OCI-LY7 (cell line): Measurements from ENCODE around the gene PLEKHG4B. TPM values are rescaled to one million over a fixed set of nuclear protein-coding genes. Genes with fewer than 3 reads are reported as not detected.
"Not testable (repeated sequence)": the region's sequence is repeated elsewhere in the genome, so short reads cannot be mapped to it uniquely, and the experiment has no call there.

Experiments
- BruUV-seq: library from RNA; stranded (reverse); fragments of 400-500 nt; replicated peaks from 2 replicates; lab custom pipeline; 2021; lab: Mats Ljungman, UMichigan
- CTCF ChIA-PET: fragments of 300-600 bp; sonication (Branson Sonifier 250); formaldehyde crosslinking; loops from one replicate; lab custom pipeline; 2022; ENCODE audit warnings: antibody characterized with exemption; ENCODE audit not compliant: unreplicated experiment; lab: Charles Lee
- POLR2A ChIA-PET: fragments of 300-600 bp; sonication (Branson Sonifier 250); formaldehyde crosslinking; loops from one replicate; lab custom pipeline; 2022; ENCODE audit warnings: antibody characterized with exemption; lab: Charles Lee
- DNase-seq: peaks from one replicate; pipeline ENCODE4 v3.0.0-alpha.2; 2015; ENCODE audit warnings: low spot score
- H2AFZ ChIP-seq: fragments of 200-600 bp; sonication (generic), shearing (Covaris generic); 2 replicates; pipeline ENCODE4 v1.6.1; 2014; ENCODE audit warnings: mild to moderate bottlenecking, antibody characterized with exemption, low read length, moderate library complexity
- H3K27ac ChIP-seq: fragments of 200-600 bp; sonication (generic); 2 replicates; pipeline ENCODE4 v1.5.1; 2014; ENCODE audit warnings: mixed run types, low read depth, mild to moderate bottlenecking, moderate library complexity, low read length, inconsistent platforms; ENCODE audit not compliant: poor library complexity, severe bottlenecking
- H3K36me3 ChIP-seq: fragments of 200-600 bp; sonication (generic); 2 replicates; pipeline ENCODE4 v1.6.1; 2014; ENCODE audit warnings: mild to moderate bottlenecking, antibody characterized with exemption, low read length, moderate library complexity, mixed read lengths; ENCODE audit not compliant: insufficient read depth
- H3K4me1 ChIP-seq: fragments of 200-600 bp; sonication (generic); 2 replicates; pipeline ENCODE4 v1.5.1; 2014; ENCODE audit warnings: mild to moderate bottlenecking, low read length; ENCODE audit not compliant: insufficient read depth, poor library complexity, severe bottlenecking
- H3K4me2 ChIP-seq: fragments of 200-600 bp; sonication (generic); 2 replicates; pipeline ENCODE4 v1.6.1; 2014; ENCODE audit warnings: mild to moderate bottlenecking, low read length
- H3K4me3 ChIP-seq: fragments of 200-600 bp; sonication (generic); 2 replicates; pipeline ENCODE4 v1.5.1; 2014; ENCODE audit warnings: mild to moderate bottlenecking, low read depth, low read length; ENCODE audit not compliant: poor library complexity, severe bottlenecking
- H3K79me2 ChIP-seq: fragments of 200-600 bp; sonication (generic); 2 replicates; pipeline ENCODE4 v1.6.1; 2016; ENCODE audit warnings: low read depth, mild to moderate bottlenecking, low read length, moderate library complexity, mixed read lengths; ENCODE audit not compliant: insufficient read depth
- H3K9me2 ChIP-seq: fragments of 200-600 bp; sonication (generic); 2 replicates; pipeline ENCODE4 v1.6.1; 2016; ENCODE audit warnings: mild to moderate bottlenecking, low read length, mixed read lengths; ENCODE audit not compliant: insufficient read depth
- H3K9me3 ChIP-seq: fragments of 200-600 bp; sonication (generic); 2 replicates; pipeline ENCODE4 v1.6.1; 2014; ENCODE audit warnings: mild to moderate bottlenecking, mixed run types, low read length, mixed read lengths
- H4K20me1 ChIP-seq: fragments of 200-600 bp; sonication (generic); 2 replicates; pipeline ENCODE4 v1.6.1; 2014; ENCODE audit warnings: mild to moderate bottlenecking, antibody characterized with exemption, low read length, moderate library complexity, mixed read lengths; ENCODE audit not compliant: insufficient read depth
- EZH2phosphoT487 ChIP-seq: fragments of 200-600 bp; sonication (generic); IDR thresholded peaks from 2 replicates; pipeline ENCODE4 v1.6.1; 2018; ENCODE audit warnings: low read depth, borderline replicate concordance, mild to moderate bottlenecking, mixed run types, antibody characterized with exemption, low read length, moderate library complexity, mixed read lengths
- intact Hi-C: fragments of 100-400 bp; cut with micrococcal nuclease; formaldehyde crosslinking; loops from one replicate; pipeline ENCODE4 v1.10.0; 2022; ENCODE audit not compliant: unreplicated experiment
- total RNA-seq, 2 experiments: library from RNA; depleted of rRNA in 1 of 2; stranded (reverse); fragments of >200 nt in 1 of 2; shearing (Covaris generic) in 1 of 2; gene quantifications; 2 replicates each; pipeline ENCODE4 v1.2.3, GENCODE V29; 2014 to 2022
- TF ChIP-seq, protein P1 (sequence below): fragments of 200-600 bp; sonication (generic); conservative IDR thresholded peaks from 2 replicates; pipeline ENCODE4 v1.5.1; 2014; ENCODE audit warnings: mild to moderate bottlenecking, antibody characterized with exemption, low read length, moderate library complexity, mixed read lengths

PLEKHG4B gene
- total RNA-seq, 2 experiments from 2014 or later, result 0.30 to 0.41 TPM

DNA sequence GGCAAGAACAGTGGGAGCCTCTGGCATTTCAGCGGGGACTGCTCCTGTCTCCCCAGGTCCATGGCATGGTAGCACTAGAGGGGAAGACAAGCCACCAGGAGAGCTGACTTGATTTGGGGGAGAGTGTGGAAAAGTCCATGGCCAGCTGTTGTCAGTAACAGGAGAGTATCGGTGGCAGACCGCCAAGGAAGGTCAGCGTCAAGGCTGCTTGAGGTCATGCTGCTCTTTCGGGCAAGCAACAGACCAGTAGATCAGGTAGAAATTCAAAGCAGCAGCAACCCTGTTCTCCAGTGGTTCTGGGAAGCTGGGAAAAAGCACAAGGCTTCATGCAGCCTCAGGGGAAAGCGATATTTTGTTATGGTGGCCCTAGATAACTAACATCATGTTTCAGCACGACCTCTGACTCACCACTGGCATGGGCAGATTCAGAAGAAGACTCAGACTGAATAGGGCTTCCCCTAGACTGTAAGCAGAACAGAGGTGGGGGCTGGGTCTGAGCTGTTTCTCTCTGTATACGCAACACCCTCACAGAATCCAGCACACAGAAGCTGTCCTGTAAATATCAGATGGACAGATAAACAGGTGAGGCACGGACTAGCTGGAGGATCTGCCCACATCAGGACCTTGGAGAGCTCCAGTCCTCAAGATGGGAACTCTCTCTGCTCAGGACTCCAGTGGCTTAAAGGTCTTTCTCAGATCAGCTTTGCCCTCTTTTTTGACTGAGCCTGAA, 35.2 kb upstream of the PLEKHG4B start:
- Histone ChIP-seq H4K20me1 (no peaks in the 10 kb centered on the region), H3K36me3 (no peaks in the 10 kb centered on the region), H3K9me3 (no peaks in the 10 kb centered on the region), H3K9me2 (no peaks in the 10 kb centered on the region), H3K4me2 (no peak overlapping the region), H3K27ac (no peak overlapping the region), H2AFZ (no peak overlapping the region), H3K4me3 (no peak overlapping the region), H3K4me1 (no peaks in the 10 kb centered on the region), H3K79me2 (no peaks in the 10 kb centered on the region)
- intact Hi-C loops, result no loop called here
- no TSS peak for BruUV-seq
- ChIA-PET CTCF (no interaction called here), POLR2A (interaction anchor here (0.6 kb wide), 1 partner anchor 28 kb away, joined by 3 read pairs; no protein-coding TSS in a partner anchor)
- TF ChIP-seq, protein P1, sequence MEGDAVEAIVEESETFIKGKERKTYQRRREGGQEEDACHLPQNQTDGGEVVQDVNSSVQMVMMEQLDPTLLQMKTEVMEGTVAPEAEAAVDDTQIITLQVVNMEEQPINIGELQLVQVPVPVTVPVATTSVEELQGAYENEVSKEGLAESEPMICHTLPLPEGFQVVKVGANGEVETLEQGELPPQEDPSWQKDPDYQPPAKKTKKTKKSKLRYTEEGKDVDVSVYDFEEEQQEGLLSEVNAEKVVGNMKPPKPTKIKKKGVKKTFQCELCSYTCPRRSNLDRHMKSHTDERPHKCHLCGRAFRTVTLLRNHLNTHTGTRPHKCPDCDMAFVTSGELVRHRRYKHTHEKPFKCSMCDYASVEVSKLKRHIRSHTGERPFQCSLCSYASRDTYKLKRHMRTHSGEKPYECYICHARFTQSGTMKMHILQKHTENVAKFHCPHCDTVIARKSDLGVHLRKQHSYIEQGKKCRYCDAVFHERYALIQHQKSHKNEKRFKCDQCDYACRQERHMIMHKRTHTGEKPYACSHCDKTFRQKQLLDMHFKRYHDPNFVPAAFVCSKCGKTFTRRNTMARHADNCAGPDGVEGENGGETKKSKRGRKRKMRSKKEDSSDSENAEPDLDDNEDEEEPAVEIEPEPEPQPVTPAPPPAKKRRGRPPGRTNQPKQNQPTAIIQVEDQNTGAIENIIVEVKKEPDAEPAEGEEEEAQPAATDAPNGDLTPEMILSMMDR, result no peak
- no peak for TF ChIP-seq EZH2phosphoT487
- peak; percentile 33 for DNase-seq

DNA sequence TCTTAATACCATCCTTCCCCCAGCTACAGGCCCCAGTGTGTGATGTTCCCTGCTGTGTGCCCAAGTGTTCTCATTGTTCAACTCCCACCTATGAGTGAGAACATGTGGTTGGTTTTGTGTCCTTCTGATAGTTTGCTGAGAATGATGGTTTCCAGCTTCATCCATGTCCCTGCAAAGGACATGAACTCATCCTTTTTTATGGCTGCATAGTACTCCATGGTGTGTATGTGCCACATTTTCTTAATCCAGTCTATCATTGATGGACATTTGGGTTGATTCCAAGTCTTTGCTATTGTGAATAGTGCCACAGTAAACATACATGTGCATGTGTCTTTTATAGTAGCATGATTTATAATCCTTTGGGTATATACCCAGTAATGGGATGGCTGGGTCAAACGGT, 31.7 kb upstream of the PLEKHG4B start:
- DNase-seq, CTCF ChIA-PET, H3K9me2 ChIP-seq, H3K27ac ChIP-seq, intact Hi-C loops, H2AFZ ChIP-seq, BruUV-seq, H3K79me2 ChIP-seq, H3K4me3 ChIP-seq, H4K20me1 ChIP-seq, H3K4me1 ChIP-seq, H3K36me3 ChIP-seq, POLR2A ChIA-PET, H3K4me2 ChIP-seq, H3K9me3 ChIP-seq: not testable (repeated sequence)

DNA sequence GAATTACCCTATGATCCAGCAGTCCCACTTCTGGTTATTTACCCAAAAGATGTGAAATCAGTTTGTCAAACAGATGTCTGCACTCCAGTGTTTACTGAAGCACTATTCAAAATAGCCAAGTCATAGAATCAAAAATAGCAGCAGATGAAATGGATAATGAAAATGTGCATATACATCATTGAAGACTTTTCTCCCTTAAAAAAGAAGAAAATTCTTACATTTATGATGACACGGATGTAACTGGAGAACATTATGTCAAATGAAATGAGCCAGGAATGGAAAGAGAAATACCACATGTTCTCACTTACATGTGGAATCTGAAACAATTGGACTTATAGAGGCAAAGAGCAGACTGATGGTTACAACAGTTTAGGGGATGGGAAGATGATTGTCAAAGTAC, 21.5 kb upstream of the PLEKHG4B start:
- CTCF ChIA-PET, result no interaction called here
- BruUV-seq, result no TSS peak

DNA sequence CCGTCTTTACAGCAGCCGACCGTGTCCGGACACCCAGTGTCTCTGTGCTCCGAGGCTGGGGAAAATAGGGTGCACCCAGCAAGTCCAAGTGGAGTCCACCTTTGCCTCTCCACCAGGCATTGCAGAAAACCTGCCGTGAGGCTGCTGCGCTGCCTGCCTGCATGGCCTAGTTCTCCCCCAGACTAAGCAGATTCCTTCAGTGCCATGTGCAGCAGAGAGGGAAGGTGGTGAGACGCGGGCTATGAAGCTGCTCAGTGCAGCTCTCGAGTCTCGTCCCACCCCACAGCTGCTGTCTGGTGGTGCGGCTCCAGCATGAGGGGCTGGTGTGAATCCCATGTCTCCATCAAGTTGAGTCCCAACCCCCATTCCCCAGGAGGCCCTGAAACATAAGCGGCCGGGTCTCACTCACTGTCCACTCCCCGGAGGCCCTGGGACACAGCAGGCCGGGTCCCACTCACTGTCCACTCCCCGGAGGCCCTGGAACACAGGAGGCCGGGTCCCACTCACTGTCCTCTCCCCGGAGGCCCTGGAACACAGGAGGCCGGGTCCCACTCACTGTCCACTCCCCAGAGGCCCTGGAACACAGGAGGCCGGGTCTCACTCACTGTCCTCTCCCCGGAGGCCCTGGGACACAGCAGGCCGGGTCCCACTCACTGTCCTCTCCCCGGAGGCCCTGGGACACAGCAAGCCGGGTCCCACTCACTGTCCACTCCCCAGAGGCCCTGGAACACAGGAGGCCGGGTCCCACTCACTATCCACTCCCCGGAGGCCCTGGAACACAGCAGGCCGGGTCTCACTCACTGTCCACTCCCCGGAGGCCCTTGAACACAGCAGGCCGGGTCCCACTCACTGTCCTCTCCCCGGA, 19.4 kb upstream of the PLEKHG4B start:
- POLR2A ChIA-PET, H3K9me3 ChIP-seq, H3K36me3 ChIP-seq, CTCF ChIA-PET, BruUV-seq, intact Hi-C loops, DNase-seq, H2AFZ ChIP-seq, H3K4me3 ChIP-seq, H3K4me1 ChIP-seq, H3K9me2 ChIP-seq, H3K79me2 ChIP-seq, H3K27ac ChIP-seq, H3K4me2 ChIP-seq, H4K20me1 ChIP-seq: not testable (repeated sequence)

More for the DNA sequence above, 21.5 kb upstream of the PLEKHG4B start:
- Histone ChIP-seq H3K4me1 (no peaks in the 10 kb centered on the region), H3K4me3 (no peak overlapping the region), H3K9me3 (no peaks in the 10 kb centered on the region), H3K9me2 (no peaks in the 10 kb centered on the region), H4K20me1 (no peaks in the 10 kb centered on the region), H2AFZ (no peak overlapping the region), H3K4me2 (no peak overlapping the region), H3K79me2 (no peaks in the 10 kb centered on the region), H3K36me3 (no peaks in the 10 kb centered on the region), H3K27ac (no peak overlapping the region)
- POLR2A ChIA-PET, result no interaction called here
- intact Hi-C loops, result no loop called here
- TF ChIP-seq, protein P1, result no peak
- TF ChIP-seq EZH2phosphoT487, result no peak
- no peak for DNase-seq

DNA sequence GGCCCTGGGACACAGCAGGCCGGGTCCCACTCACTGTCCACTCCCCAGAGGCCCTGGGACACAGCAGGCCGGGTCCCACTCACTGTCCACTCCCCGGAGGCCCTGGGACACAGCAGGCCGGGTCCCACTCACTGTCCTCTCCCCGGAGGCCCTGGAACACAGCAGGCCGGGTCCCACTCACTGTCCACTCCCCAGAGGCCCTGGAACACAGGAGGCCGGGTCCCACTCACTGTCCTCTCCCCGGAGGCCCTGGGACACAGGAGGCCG, 18.9 kb upstream of the PLEKHG4B start:
- H3K36me3 ChIP-seq, H3K4me3 ChIP-seq, H3K9me3 ChIP-seq, BruUV-seq, CTCF ChIA-PET, DNase-seq, H3K9me2 ChIP-seq, H3K4me2 ChIP-seq, H2AFZ ChIP-seq, intact Hi-C loops, H3K79me2 ChIP-seq, H4K20me1 ChIP-seq, H3K27ac ChIP-seq, POLR2A ChIA-PET, H3K4me1 ChIP-seq: not testable (repeated sequence)
